DMS153 treated with DMSO at 0.1 percent for 48 hours (cell line): ENCODE data around the gene FAM120B.
"Not testable (repeated sequence)": the region's sequence is repeated elsewhere in the genome, so short reads cannot be mapped to it uniquely, and the experiment has no call there.

ENCODE experiments used
- DNase-seq: peaks from one replicate; lab custom pipeline; 2025; ENCODE audit not compliant: unreplicated experiment; lab: John Stamatoyannopoulos, UW

FAM120B gene

GRCh38 chr6:170306324-170307079 is at the start of gene FAM120B:
TSS of gene FAM120B (plus strand) at chr6:170306758. CDS start at chr6:170317391, 10,633 bp downstream.
- DNase-seq = peak; percentile 90

- no peak for DNase-seq
Measured at GRCh38 chr6:170257376-170257775, 49.2 kb upstream of the FAM120B start.

DNA sequence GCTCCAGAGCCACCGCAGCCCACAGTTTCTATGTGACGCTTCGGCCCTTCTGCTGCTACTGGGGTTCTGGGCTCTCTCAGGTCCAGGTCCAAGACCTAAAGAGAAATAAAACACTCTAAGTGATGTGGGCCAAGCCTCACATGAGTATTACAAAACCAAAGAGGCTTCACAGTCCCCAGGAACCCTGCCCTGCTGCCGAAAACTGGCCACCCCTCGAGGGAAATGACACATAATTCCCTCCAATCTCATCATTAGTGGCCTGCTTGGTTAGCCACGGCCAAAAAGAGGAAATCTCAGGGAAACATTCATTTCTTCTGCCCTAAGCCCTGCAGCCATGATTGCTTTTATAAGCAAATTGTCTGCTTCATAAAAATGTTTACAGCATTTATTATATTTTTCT is 48.2 kb upstream of the FAM120B start:
- no peak for DNase-seq

DNA sequence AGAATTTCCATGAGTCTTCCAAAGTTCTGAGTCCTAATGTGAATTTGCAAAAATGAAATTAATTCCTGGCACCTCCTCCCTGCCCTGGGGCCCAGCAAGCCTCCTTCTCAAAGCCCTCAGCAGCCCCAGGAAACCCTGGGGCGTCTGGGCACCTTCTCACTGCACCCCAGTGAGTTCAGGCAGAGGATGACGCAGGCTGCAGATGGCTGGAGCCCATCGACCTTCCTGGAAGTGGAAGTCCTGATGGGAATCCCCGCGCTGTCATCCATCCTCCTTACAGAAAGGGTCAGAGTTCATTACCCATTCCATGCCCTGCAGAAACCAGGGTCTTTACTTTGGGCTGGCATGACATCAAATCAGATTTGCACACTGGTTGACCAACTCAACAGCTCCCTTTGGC is 47.3 kb upstream of the FAM120B start:
- DNase-seq = no peak

GRCh38 chr6:170260686-170261085 is 45.9 kb upstream of the FAM120B start:
- DNase-seq = no peak

- no peak for DNase-seq
Measured at GRCh38 chr6:170261643-170262488, 44.7 kb upstream of the FAM120B start.

GRCh38 chr6:170262489-170263088 is 44.0 kb upstream of the FAM120B start:
- DNase-seq = no peak

DNA sequence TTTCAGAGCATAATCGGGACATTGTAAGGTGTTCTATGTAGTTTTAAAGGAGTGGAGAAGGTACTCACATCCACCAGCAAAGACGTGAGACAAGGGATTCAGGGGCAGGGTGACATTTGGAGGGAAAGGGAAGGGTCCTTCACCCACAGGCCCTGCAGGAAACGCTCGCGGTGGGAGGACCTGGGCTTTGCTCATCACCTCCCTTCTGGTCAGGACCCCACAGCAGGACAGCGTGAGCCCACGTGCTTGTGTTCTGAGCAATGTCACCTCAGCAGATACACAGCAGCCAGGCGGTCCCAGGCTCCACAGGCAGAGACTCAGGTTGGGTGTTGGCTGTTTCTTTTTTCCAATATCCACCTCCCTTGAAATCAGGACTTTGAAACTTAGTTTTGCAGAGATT is 43.1 kb upstream of the FAM120B start:
- no peak for DNase-seq

DNA sequence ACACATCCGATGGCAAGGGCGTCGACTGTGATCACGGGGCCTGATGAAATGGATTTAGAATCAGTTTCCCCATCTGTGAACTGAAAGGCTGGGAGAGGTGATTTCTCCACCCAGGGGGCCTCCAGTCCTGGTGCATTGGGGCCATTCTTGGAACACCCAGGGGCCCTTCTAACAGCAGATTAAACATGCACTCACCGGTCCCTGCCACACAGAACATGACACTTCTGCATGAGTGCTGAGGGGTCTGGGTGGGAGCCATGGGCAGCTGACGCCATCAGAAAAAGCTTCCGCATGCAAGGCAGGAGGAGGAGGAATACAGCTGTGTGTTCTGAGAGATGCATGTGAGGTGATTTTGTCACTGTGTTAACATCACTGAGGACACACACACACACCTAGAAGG is 42.5 kb upstream of the FAM120B start:
- DNase-seq = no peak

GRCh38 chr6:170264644-170265043 is 41.9 kb upstream of the FAM120B start:
- DNase-seq = not testable (repeated sequence)

DNA sequence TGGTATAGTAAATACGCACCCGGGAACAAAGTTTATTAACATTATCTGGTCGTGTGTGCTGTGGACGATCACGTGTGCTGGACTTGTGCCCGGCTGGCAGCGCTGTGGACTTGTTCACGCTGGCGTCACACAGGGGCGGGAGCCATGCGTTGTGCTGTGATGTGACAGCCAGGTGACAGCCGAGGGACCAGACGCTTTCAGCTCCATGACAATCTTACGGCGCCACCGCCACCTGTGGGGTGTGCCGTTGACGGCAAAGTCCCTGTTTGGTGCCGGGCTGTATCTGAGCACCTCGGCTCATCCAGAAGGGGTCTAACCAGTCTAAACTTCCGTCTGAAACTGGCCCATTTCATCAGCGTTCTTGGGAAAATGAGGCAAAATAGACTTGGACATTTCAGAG is 40.9 kb upstream of the FAM120B start:
- DNase-seq = peak; percentile 77

- no peak for DNase-seq
Measured at GRCh38 chr6:170266061-170266825, 40.3 kb upstream of the FAM120B start.

DNA sequence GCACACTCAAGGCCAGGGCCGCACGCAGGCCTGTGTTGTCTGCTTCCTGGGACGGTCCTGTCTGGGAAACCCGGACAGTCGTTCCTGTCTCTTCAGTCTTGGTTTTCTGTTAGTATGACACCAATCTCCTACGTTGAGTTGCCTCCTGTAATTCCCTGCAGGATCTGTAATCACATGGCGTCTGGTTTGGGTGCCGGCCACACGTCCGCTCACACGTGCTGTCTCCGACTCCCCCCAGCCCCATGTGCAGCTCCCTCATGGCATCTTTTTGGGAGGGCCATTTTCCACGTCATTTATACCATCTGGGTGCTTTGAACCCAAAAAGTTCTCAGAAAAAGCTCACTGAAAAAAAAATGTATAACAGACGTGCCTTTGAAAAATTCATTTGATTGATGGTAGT is 38.9 kb upstream of the FAM120B start:
- DNase-seq = no peak

GRCh38 chr6:170268216-170269129 is 38.1 kb upstream of the FAM120B start:
- DNase-seq = no peak

DNA sequence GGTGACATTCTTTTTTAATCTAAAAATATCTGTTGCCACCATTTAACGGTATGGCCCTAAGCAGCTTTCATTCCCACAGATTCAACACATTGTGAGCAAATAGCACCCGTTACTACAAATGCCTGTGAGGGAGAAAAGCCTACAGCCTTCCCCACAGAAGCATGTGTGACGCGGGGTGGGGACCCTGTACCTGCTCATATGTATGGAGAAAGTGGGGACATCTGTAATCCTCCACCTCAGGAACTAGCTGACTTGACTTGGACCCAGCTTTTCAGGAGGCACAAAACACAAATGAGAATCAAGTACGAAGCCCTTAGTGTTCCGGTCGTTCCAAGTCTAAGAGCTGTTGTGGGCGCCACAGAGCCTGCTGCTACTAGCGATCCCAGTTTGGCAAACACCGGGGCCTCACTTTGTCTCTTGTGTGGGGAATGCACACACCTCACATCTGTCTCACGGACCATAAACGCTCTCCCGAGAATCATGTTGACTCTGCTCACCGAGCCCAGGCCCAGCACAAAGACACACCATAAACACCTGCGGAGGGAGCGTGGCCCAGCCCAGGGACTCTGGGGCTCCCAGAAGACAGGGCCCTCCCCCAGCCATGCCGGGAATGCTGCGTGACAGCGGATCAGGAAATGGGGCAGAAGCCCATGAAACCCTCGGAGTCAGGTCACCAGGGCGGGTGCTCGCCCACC is 37.3 kb upstream of the FAM120B start:
- DNase-seq = peak; percentile 92

DNA sequence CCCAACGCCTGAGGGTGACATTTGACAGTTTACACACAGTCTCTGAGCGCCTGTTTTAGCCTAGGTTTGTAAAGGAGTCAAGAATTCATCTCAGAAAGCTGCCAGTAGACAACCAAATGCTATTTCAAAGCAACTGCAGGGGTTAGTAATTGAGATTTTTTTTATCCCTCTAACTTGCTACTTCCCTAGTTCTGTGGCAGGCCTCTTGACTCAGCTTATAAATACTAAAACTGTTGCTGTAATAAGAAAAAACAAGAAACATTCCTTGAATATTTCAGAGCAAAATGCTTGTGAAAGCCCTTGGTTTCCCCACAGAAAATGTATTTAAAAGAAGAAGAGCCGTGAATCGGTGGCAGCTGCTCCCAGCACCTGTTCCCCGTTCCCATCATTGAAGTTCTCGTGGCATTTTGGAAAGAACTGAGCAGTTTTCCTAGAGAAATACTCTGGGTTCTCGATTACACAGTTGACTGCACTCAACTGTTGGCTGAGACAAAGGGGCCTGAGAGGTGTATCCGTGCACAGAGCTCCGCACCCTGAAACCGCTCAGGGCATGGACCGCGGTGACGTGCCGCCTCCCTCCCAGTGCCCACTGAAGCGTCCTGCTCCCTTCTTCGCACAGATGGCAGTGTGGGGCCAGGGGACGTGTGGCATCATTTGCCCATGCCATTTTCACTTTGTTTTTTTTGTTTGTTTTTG is 36.6 kb upstream of the FAM120B start:
- peak; percentile 61 for DNase-seq

- DNase-seq = no peak
Measured at GRCh38 chr6:170270984-170271593, 35.5 kb upstream of the FAM120B start.

DNA sequence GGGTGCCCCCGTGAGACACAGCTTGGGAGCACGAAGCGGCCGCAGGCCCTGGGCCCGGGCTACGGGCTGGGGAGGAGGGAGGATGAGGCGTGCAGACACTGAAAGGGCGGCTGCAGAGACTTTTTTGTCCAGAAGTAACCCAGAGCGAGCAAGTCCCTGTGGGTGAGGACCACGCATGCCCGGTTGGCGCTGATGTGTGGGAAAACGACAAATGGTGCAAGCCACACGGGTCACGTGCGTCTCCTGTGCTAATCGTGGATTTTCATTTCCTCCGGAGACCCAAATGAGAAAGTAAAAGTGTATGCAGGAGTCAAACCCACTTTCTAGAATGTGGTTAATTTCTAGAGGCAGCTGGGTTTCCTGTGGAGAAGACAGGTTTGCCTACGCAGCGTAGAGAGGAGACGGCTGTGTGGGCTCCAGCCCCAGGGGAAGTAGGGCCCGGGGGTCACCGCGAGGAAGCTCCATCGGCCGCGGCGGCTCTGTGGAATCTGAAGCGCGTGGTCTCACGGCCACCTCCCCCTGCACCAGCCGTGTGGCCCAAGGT is 34.7 kb upstream of the FAM120B start:
- no peak for DNase-seq
